Activated CD4-positive, alpha-beta T cell treated with anti-CD3 and anti-CD28 coated beads, Interleukin-2, Interleukin-6, amounts not matched to agents 100 ng/mL and 50 ng/mL, durations not matched to agents 16 hours and 8 hours (primary cell): Measurements from ENCODE around the gene NAGA.

Source experiments
- DNase-seq: peaks from one replicate; pipeline ENCODE4 v3.0.0-alpha.2; 2020

The NAGA gene

GRCh38 chr22:42035256-42035655, 35.4 kb downstream of the NAGA start:
- no peak for DNase-seq

GRCh38 chr22:42033263-42034181, 37.1 kb downstream of the NAGA start:
- no peak for DNase-seq

- no peak for DNase-seq
Measured at GRCh38 chr22:42026705-42027104, 43.9 kb downstream of the NAGA start.

GRCh38 chr22:42025421-42025820, 45.2 kb downstream of the NAGA start:
- DNase-seq, result no peak

GRCh38 chr22:42022162-42022847, 48.3 kb downstream of the NAGA start:
- peak; percentile 33 for DNase-seq

GRCh38 chr22:42021571-42021970, 49.0 kb downstream of the NAGA start:
- no peak for DNase-seq

- DNase-seq, result no peak
Measured at GRCh38 chr22:42018224-42018623, 52.4 kb downstream of the NAGA start.

GRCh38 chr22:42016111-42016510, 54.5 kb downstream of the NAGA start:
- no peak for DNase-seq

GRCh38 chr22:42013385-42013784, 57.2 kb downstream of the NAGA start:
- DNase-seq, result no peak

GRCh38 chr22:42010778-42011177, 59.8 kb downstream of the NAGA start:
- no peak for DNase-seq
